Activated CD4-positive, alpha-beta T cell treated with anti-CD3 and anti-CD28 coated beads, Interleukin-2, amount 50 U/mL, for 16 hours (primary cell): ENCODE data around the gene OGFRL1.

Source experiments
- DNase-seq: peaks from one replicate; pipeline ENCODE4 v3.0.0-alpha.2; 2020

Gene OGFRL1

GRCh38 chr6:71335544-71335943, 46.9 kb downstream of the OGFRL1 start:
- DNase-seq, result no peak

GRCh38 chr6:71336901-71337300, 48.3 kb downstream of the OGFRL1 start:
- no peak for DNase-seq

DNA sequence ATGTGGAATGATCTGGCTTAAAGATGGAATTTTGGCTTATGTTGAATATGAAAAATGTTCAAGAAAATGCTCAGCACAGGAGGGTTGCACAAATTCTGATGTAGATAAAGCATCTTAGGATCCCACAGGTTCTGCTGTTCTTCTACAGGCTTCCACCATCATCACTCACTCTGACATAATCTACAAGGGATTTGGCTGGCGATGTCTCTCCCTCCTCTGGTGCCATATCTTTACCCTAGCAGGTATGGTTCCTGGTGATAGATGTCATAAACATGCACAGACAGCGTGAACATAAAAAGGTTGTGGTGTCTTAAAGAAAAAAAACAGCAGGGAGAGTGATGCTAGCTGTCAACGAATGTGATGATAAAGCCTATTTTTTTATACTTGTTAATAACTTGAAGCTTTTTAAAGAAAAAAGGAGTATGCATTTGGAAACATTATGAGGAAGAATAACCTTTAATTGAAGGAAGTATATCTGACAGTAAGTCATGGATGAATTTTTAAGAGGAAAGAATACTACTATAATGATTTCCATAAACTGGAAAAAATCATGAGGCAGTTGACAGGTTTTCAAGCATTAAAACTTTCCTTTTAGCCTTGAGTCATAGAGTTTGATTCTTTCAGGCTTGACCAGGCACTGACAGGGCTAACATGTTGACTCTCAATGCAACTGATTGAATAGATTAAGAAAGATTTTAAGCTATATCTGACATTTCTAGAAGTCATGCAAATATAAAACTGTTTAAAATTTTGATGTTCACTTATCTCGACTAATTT, 50.1 kb downstream of the OGFRL1 start:
- DNase-seq, result no peak

DNA sequence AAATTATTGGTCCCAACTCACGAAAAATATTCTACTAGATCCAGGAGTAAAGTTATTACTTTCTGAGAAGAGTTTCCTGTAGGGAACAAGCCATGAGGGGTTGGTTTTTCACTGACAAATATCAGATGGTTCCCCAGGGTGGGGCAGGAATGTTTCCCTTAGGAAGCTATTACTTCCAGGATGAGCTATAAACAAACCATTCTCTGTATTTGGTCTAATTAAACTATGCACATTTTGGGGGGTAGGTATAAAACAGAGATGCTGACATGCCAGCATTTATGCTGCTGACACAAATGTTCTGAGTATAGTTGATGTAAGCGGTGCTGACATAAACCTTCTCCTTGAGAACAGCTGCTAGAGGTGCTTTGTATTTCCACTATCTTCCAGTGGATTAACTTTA, 54.2 kb downstream of the OGFRL1 start:
- DNase-seq, result no peak

DNA sequence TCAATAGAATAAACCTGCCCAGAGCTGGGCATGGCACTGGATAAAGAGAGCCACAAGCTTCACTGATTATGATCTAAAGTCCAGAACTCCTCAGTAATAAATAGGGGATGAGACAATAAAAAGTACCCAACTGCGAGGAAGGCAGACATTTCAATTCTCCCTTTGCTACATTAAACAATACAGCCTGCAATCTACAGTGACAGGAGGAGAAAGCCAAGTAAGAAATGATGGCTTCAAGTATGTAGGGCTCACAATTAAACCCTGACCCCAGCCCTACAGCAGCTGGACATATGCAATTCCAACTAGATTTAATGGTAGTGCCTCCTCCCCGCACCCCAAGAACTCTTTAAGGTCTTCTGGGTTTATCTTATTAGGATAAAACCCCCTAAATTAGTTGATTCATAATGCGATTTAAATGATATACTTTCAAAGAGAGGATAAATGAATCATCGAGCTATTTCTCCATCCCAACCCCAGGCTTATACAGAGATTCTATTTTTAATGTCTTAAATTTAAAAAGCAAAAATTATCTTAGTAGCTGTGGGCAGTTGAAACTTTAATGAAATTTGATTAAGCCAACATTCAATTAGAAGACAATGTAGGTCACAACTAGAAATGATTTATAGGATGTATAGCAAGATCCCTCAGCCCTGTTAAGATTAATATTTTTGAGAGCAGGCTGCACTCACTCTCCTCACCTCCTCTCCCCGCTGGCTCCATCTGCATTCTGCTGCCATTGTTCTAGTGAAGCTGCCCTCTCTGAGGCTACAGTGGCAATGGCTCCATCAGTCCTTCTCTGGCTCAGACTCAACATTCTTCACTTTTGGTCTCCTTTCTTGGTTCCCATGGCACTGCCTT, 57.1 kb downstream of the OGFRL1 start:
- DNase-seq, result no peak

GRCh38 chr6:71346334-71346694, 57.7 kb downstream of the OGFRL1 start:
- no peak for DNase-seq

GRCh38 chr6:71347119-71347518, 58.5 kb downstream of the OGFRL1 start:
- DNase-seq, result no peak

DNA sequence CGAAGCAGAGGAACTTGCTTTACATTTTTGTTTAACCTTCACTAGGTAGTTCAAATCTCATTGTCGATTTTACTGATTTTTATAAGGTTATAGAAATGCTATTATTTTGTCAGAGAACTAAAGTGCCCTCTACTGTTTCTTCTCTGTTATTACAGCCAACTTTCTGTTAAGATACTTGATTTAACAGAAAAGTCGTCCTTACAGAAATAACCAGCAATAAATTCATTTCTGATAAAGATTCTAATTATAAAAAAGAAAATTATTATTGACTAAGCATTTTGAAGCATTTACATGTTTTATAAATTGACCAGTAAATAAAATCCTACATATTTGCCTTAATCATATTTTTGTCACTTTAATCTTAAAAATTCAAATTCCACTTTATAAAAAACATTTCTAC, 60.8 kb downstream of the OGFRL1 start:
- DNase-seq, result peak; percentile 16

DNA sequence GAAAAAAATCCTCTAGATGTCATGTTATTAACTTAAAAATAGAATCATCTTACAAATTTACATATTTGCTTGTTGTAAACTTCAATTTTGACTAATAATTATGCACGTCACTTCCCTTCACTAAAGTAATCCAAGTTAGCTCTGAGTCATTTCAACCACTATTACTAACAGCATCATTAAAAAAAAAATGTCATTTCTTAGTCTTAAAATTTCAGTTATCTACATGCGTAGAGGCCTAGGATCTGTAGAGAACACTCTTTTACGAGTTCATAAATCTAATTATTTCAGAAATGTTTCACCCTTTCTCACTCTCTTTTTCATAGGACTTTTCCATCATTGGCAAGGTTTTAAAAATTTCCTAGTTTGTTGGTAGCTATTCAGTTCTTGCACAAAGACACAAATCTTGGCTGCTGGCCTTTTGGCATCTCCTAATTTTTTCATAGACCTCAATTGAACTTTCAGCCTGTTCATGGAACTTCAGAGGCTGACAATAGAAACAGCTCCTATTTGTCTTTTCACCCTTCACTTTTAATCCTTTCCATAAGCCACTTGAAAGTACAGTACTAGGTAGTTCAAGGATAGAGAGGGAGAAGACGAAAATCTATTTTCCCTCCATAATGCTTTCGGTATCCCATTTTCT, 61.5 kb downstream of the OGFRL1 start:
- no peak for DNase-seq

GRCh38 chr6:71351190-71351589, 62.6 kb downstream of the OGFRL1 start:
- no peak for DNase-seq
